ENCODE measurements around the gene ARID3A.

The ARID3A gene

GRCh38 chr19:963486-963951 lies 37.7 kb downstream of the ARID3A start:
- no peak for DNase-seq

- no peak for DNase-seq
These were observed 38.3 kb downstream of the ARID3A start for GRCh38 chr19:964116-964520.

GRCh38 chr19:964761-965694 lies 39.2 kb downstream of the ARID3A start:
- no peak for DNase-seq

- no peak for DNase-seq
These were observed 40.8 kb downstream of the ARID3A start for GRCh38 chr19:966485-967088.

GRCh38 chr19:970695-971094 lies 44.9 kb downstream of the ARID3A start:
- DNase-seq: no peak

- DNase-seq: no peak
These were observed 46.0 kb downstream of the ARID3A start for GRCh38 chr19:971795-972194.

- DNase-seq: no peak
These were observed 46.4 kb downstream of the ARID3A start for GRCh38 chr19:972281-972680.

- no peak for DNase-seq
These were observed 48.1 kb downstream of the ARID3A start for GRCh38 chr19:973726-974563.

GRCh38 chr19:974564-975257 lies 48.9 kb downstream of the ARID3A start:
- no peak for DNase-seq

GRCh38 chr19:976476-976875 lies 50.6 kb downstream of the ARID3A start:
- no peak for DNase-seq

GRCh38 chr19:977058-977464 lies 51.2 kb downstream of the ARID3A start:
- DNase-seq: no peak

GRCh38 chr19:979318-979741 lies 53.5 kb downstream of the ARID3A start:
- DNase-seq: no peak

GRCh38 chr19:980133-980998 lies 54.5 kb downstream of the ARID3A start:
- no peak for DNase-seq

GRCh38 chr19:982567-983170 lies 56.8 kb downstream of the ARID3A start:
- peak; percentile 50 for DNase-seq

- DNase-seq: peak; percentile 86
These were observed 58.5 kb downstream of the ARID3A start, which contains the start of gene WDR18 for GRCh38 chr19:984165-984967. Gene WDR18, plus strand, starts transcription at chr19:984345. Its CDS starts 9 bp downstream, at chr19:984354.

- no peak for DNase-seq
These were observed 60.2 kb downstream of the ARID3A start for GRCh38 chr19:986083-986482.

- DNase-seq: no peak
These were observed 62.2 kb downstream of the ARID3A start for GRCh38 chr19:988081-988480.

- DNase-seq: no peak
These were observed 62.7 kb downstream of the ARID3A start for GRCh38 chr19:988510-988909.

- DNase-seq: no peak
These were observed 63.7 kb downstream of the ARID3A start for GRCh38 chr19:989381-990081.

All from NCI-H1105 (cell line).